ENCODE data around the gene SLCO4A1. TPM values are rescaled to one million over a fixed set of nuclear protein-coding genes. Genes with fewer than 3 reads are reported as not detected.
A peak's percentile ranks its signal among the peaks of the same experiment; 100 is the strongest.

SLCO4A1 gene, protein sequence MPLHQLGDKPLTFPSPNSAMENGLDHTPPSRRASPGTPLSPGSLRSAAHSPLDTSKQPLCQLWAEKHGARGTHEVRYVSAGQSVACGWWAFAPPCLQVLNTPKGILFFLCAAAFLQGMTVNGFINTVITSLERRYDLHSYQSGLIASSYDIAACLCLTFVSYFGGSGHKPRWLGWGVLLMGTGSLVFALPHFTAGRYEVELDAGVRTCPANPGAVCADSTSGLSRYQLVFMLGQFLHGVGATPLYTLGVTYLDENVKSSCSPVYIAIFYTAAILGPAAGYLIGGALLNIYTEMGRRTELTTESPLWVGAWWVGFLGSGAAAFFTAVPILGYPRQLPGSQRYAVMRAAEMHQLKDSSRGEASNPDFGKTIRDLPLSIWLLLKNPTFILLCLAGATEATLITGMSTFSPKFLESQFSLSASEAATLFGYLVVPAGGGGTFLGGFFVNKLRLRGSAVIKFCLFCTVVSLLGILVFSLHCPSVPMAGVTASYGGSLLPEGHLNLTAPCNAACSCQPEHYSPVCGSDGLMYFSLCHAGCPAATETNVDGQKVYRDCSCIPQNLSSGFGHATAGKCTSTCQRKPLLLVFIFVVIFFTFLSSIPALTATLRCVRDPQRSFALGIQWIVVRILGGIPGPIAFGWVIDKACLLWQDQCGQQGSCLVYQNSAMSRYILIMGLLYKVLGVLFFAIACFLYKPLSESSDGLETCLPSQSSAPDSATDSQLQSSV
- total RNA-seq (2021) (44.5 and 48.8 TPM in 2 replicates), Bru-seq, nascent RNA (percentile 67 among the genes with signal in this experiment), BruChase-seq, experiment 1, labeled RNA remaining after a 2-hour chase (percentile 79 among the genes with signal in this experiment), BruChase-seq, experiment 2, labeled RNA remaining after a 6-hour chase (percentile 72 among the genes with signal in this experiment)
- long read RNA-seq, transcript SLCO4A1-201 (12 exons, 2,776 nt) = major isoform, 73 of 145 reads
- long read RNA-seq, partial matches to known transcripts = 14 of 145 reads
- long read RNA-seq, other reads (novel, unspliced or antisense) = 54 of 145 reads

DNA sequence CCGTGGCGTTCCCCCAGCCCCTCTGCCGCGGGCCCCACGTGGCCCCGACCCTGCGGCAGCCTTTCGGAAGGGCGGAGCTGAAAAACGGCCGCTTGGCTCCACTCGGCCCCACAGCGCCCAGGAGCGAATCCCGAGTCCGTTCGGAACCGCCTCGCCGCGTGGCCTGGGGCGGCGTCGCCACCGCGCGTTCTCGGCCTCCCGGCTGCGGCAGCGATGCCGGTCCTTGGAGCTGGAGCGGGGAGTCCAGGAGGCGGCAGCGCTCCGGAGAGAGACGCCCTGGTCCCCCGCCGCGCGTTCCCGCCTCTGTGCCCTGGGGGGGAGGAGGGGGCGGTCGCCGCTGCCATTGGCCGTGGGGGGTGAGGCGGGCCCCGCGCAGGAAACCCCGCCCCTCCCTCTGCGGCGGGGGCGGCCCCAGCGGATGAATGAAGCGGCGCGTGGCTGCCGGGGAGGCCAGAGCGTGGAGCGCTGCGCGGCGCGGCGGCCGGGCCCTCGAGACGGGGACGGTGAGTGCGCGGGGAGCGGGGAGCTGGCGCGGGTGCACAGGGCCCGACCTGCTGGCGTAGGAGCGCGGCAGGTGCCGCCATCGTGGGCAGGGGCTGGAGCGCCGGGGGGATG lies at the start of gene SLCO4A1:
Gene SLCO4A1, plus strand, starts transcription at position 453 of the 615 bp plus-strand sequence. CDS start 13,952 bp downstream, outside the sequence.
- Histone ChIP-seq H3K4me3 (ENCODE audit: low read depth, low read length, poor library complexity, severe bottlenecking) (peak within 1 kb of the TSS; percentile 98), H3K4me1 (ENCODE audit: insufficient read depth, low read length, poor library complexity, severe bottlenecking) (peaks cover 30% of the 10 kb centered on the region)
- intact Hi-C loops (cut with micrococcal nuclease; ENCODE audit: unreplicated experiment) = no loop called here

DNA sequence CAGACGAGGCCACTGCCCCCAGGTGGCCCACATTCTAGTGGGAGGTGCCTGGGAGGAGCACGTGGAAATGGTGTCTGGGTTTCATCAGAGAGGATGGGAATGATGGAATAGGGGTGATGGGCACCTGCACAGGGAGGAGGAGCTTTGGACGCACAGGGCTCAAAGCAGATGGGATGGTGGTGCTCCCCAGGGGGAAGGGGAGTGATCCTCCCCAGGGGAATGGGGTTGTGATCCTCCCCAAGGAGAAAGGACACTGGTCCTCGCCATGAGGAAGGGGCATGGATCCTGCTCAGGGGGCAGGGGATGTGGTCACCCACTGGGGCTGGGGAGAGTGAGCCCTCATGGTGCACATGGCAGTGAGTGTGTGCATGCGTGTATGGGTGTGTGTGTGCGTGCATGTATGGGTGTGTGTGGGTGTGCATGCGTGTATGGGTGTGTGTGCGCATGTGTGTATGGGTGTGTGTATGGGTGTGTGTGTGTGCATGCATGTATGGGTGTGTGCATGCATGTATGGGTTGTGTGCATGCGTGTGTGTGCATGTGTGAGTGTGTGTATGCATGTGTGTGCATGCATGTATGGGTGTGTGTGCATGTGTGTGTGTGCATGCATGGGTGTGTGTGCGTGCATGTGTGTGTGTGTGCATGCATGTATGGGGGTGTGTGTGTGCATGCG lies 49.7 kb upstream of the SLCO4A1 start:
- DNase-seq (ENCODE audit: low spot score) = no peak
- peaks cover 23% of the 10 kb centered on the region for H3K27me3 ChIP-seq (replicated peaks; ENCODE audit: insufficient read depth, low read depth, low read length, poor library complexity)
- no TSS peak for BruUV-seq (replicated peaks)
- POLR2A ChIA-PET (ENCODE audit: low non-redundant PET) = no interaction called here
- CTCF ChIA-PET = no interaction called here
- no peak for TF ChIP-seq EZH2 (IDR thresholded peaks at IDR 0.05; ENCODE audit: borderline replicate concordance, low read depth, low read length, poor library complexity, severe bottlenecking)
- TF ChIP-seq, protein P1, sequence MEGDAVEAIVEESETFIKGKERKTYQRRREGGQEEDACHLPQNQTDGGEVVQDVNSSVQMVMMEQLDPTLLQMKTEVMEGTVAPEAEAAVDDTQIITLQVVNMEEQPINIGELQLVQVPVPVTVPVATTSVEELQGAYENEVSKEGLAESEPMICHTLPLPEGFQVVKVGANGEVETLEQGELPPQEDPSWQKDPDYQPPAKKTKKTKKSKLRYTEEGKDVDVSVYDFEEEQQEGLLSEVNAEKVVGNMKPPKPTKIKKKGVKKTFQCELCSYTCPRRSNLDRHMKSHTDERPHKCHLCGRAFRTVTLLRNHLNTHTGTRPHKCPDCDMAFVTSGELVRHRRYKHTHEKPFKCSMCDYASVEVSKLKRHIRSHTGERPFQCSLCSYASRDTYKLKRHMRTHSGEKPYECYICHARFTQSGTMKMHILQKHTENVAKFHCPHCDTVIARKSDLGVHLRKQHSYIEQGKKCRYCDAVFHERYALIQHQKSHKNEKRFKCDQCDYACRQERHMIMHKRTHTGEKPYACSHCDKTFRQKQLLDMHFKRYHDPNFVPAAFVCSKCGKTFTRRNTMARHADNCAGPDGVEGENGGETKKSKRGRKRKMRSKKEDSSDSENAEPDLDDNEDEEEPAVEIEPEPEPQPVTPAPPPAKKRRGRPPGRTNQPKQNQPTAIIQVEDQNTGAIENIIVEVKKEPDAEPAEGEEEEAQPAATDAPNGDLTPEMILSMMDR (conservative IDR thresholded peaks at IDR 0.05; ENCODE audit: low read depth, low read length) = no peak
- no peaks in the 10 kb centered on the region for H3K36me3 ChIP-seq (ENCODE audit: insufficient read depth, low read length, poor library complexity, severe bottlenecking)
- intact Hi-C loops (cut with micrococcal nuclease; ENCODE audit: unreplicated experiment) = no loop called here
- H3K4me3 ChIP-seq (ENCODE audit: low read depth, low read length, poor library complexity, severe bottlenecking) = no peak overlapping the region
- no peaks in the 10 kb centered on the region for H3K9me3 ChIP-seq (ENCODE audit: low read depth, low read length, poor library complexity, severe bottlenecking)
- H3K27ac ChIP-seq (ENCODE audit: low read depth, low read length, poor library complexity, severe bottlenecking) = no peak overlapping the region
- peaks cover 5% of the 10 kb centered on the region for H3K4me1 ChIP-seq (ENCODE audit: insufficient read depth, low read length, poor library complexity, severe bottlenecking)

More for the DNA sequence above, at the start of gene SLCO4A1:
- peak; percentile 93 for DNase-seq (ENCODE audit: low spot score)
- no TSS peak for BruUV-seq (replicated peaks)
- TF ChIP-seq EZH2 (IDR thresholded peaks at IDR 0.05; ENCODE audit: borderline replicate concordance, low read depth, low read length, poor library complexity, severe bottlenecking) = no peak
- TF ChIP-seq, protein P1 (conservative IDR thresholded peaks at IDR 0.05; ENCODE audit: low read depth, low read length) = no peak
- Histone ChIP-seq H3K27ac (ENCODE audit: low read depth, low read length, poor library complexity, severe bottlenecking) (peak within 1 kb of the TSS; percentile 91), H3K9me3 (ENCODE audit: low read depth, low read length, poor library complexity, severe bottlenecking) (no peaks in the 10 kb centered on the region), H3K36me3 (ENCODE audit: insufficient read depth, low read length, poor library complexity, severe bottlenecking) (no peaks in the 10 kb centered on the region), H3K27me3 (replicated peaks; ENCODE audit: insufficient read depth, low read depth, low read length, poor library complexity) (no peaks in the 10 kb centered on the region)
- POLR2A ChIA-PET (ENCODE audit: low non-redundant PET) = interaction anchor here (0.6 kb wide), 1 partner anchor 113 kb away, joined by 3 read pairs; no protein-coding TSS in a partner anchor
- CTCF ChIA-PET = interaction anchor here (0.5 to 0.8 kb wide), 2 partner anchors 142 to 149 kb away, joined by 3 to 4 read pairs; no protein-coding TSS in a partner anchor
